ENCODE results near the gene GAL.

DNA sequence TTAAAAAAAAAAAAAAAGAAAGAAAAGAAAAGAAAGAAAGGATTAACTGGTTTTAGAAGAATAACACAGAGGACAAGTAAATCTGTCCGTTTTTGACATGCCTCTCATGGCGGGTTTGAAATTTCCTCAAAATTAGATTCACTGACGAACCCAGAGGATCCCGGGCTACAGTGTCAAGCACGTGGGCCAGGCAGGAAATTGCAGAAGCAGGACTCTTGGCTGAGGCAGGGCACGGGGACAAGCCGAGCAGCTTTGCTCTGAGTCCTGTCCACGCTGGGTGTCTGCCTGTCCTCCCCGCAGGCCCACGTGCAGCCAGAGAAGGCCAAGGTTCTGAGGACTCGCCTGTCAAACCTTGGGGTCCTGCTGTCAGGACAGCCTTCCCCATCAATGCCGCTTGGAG, 24.7 kb downstream of the GAL start:
- TF ChIP-seq POLR2A (IDR thresholded peaks at IDR 0.05; ENCODE audit: low read length), result no peak
- TF ChIP-seq GATA1 (IDR thresholded peaks at IDR 0.05; ENCODE audit: low read depth, low read length), result no peak
